Measurements from ENCODE around the gene CFAP65. TPM values are rescaled to one million over a fixed set of nuclear protein-coding genes. Genes with fewer than 3 reads are reported as not detected.

CFAP65 gene
- total and polyA plus RNA-seq, 7 donors = under 0.01 to 0.10 (median under 0.01) TPM; not detected in 4

DNA sequence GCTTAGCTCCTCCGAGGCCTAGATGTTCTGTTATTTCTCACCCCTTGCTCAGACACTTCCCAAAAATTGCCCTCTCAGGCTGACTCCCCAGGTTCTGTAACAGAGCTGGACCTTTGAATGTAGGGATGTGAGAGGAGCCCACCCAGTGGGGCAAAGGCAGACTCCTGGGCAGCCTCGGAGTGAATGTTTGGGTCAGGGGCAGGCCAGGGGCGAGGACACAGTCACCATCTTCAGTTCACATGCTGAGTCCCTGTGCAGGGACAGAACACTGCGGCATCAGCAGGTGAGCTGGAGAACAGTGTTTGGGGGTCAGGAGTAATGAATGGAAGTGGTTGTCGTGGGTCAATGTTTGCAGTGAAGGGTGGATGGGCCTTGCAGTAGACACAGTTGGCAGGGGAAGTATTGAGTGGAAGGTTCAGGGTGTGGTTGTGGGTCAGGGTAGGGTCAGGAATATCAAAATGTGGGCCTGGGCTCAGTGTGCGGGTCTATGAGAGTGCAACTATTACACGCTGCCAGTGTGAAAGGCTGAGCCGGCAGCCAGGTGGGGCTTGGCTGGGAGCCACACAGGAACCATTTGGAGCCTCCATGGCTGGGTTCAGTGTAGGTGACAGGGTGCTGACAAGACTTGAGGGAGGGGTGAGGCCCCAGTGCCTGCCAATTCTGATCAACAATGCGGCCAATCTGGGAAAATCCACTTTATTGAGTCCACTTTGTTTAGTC is 15.0 kb upstream of the CFAP65 start:
- Histone ChIP-seq H3K9me3 (no peaks in the 10 kb centered on the region), H3K27me3 (peaks cover 45 to 72% (median 54%) of the 10 kb centered on the region in 3 donors), H3K27ac (no peak overlapping the region), H3K4me3 (no peak overlapping the region), H3K4me1 (peaks cover 3 to 43% (median 41%) of the 10 kb centered on the region in 4 donors), H3K36me3 (no peaks in the 10 kb centered on the region)
- no peak for DNase-seq
- intact Hi-C loops (cut with DNase I) = loop anchor here (5.0 kb wide), 1 partner anchor 241 kb away; no protein-coding TSS in a partner anchor
- WGBS, 2 donors = 53 to 69% methylated on average over 9 of the region's 9 CpGs
- TF ChIP-seq EP300 (IDR thresholded peaks at IDR 0.05) (no peak), POLR2AphosphoS5 (IDR thresholded peaks at IDR 0.05) (no peak), POLR2A (IDR thresholded peaks at IDR 0.05) (no peak)
- TF ChIP-seq, protein P1, sequence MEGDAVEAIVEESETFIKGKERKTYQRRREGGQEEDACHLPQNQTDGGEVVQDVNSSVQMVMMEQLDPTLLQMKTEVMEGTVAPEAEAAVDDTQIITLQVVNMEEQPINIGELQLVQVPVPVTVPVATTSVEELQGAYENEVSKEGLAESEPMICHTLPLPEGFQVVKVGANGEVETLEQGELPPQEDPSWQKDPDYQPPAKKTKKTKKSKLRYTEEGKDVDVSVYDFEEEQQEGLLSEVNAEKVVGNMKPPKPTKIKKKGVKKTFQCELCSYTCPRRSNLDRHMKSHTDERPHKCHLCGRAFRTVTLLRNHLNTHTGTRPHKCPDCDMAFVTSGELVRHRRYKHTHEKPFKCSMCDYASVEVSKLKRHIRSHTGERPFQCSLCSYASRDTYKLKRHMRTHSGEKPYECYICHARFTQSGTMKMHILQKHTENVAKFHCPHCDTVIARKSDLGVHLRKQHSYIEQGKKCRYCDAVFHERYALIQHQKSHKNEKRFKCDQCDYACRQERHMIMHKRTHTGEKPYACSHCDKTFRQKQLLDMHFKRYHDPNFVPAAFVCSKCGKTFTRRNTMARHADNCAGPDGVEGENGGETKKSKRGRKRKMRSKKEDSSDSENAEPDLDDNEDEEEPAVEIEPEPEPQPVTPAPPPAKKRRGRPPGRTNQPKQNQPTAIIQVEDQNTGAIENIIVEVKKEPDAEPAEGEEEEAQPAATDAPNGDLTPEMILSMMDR (IDR thresholded peaks at IDR 0.05) = no peak

DNA sequence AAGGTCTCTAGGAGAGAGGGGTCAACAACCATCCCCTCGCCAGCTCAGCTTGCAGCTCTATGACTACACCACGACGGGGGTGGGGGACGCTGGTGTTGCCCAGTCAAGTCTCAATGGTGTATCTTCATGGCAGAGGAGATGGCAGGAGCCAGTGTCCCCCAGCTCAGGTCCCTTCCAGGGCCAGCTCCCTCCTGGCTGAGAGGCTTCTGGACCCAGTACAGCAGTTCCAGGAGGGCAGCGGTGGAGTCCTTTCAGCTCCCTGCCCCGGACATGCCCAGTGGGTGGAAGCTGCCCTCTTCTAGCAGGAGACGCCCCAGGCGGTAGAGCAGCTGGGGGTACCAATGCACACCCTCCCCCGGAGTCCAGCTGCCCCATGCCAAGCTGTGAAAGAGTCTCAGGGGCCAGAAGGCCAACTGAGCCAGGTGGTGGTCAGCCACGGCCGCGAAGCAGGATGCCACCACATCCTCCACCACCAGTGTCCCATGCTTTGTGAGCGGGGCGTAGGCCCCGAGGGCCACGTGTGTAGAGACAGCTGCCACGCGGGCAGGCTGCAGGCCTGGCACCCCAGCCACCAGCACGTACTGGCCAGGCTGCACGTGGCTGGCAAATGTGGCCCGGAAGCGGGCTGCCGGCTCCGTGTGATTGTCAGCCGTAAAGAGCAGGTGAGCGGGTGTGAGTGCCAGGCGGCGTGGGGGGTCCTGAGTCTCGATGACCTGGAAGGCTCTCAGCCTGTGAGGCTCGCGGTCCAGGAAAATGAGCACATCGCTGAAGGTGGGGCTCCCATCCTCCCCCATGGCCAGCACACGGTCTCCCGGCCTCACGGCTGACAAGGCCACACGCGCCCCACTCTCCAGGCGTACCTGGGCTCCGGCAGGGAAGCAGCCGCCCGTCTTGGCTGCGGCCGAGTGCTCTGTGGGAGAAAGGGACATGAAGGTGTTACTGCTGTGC is 13.9 kb upstream of the CFAP65 start:
- WGBS, 2 donors = 84 to 87% methylated on average over 43 of the region's 43 CpGs
- Histone ChIP-seq H3K4me1 (peaks cover 3 to 33% (median 31%) of the 10 kb centered on the region in 4 donors), H3K9me3 (no peaks in the 10 kb centered on the region), H3K4me3 (no peak overlapping the region), H3K27ac (no peak overlapping the region), H3K27me3 (peaks cover 36 to 69% (median 45%) of the 10 kb centered on the region in 3 donors), H3K36me3 (no peaks in the 10 kb centered on the region)
- TF ChIP-seq EP300 (IDR thresholded peaks at IDR 0.05) = no peak
- TF ChIP-seq, protein P1 (IDR thresholded peaks at IDR 0.05) = no peak
- no peak for TF ChIP-seq POLR2A (IDR thresholded peaks at IDR 0.05)
- TF ChIP-seq POLR2AphosphoS5 (IDR thresholded peaks at IDR 0.05) = no peak
- intact Hi-C loops (cut with DNase I) = loop anchor here (5.0 kb wide), 1 partner anchor 242 kb away; no protein-coding TSS in a partner anchor
- DNase-seq = no peak

DNA sequence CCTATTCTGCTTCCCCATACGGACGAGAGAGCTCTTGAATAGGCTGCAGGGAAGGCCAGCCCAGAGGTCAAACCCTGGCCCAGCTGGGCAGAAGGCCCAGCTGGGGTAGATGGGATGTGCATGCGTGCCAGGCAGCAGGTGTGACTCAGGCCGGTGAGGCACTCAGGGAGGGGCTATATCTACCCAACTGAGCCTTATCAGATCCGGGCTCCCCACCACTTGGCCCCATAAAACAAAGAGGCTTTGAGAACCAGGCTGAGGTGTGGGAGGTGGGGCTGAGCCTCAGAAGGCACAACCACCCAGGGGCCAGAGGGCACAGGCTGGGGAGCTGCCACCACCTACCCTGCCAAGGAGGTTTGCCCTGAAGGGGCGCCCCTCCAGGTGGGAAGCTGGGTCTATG is 8.0 kb upstream of the CFAP65 start:
- DNase-seq = no peak
- intact Hi-C loops (cut with DNase I) = no loop called here
- Histone ChIP-seq H3K27ac (no peak overlapping the region), H3K27me3 (peaks cover 0 to 43% (median 22%) of the 10 kb centered on the region in 3 donors), H3K4me3 (no peak overlapping the region), H3K4me1 (no peaks in the 10 kb centered on the region), H3K36me3 (no peaks in the 10 kb centered on the region), H3K9me3 (no peaks in the 10 kb centered on the region)
- 22 to 60% methylated on average over 6 of the region's 6 CpGs for WGBS, 2 donors
- TF ChIP-seq POLR2AphosphoS5 (IDR thresholded peaks at IDR 0.05) (no peak), EP300 (IDR thresholded peaks at IDR 0.05) (no peak), POLR2A (IDR thresholded peaks at IDR 0.05) (no peak)
- TF ChIP-seq, protein P1 (IDR thresholded peaks at IDR 0.05) = no peak

DNA sequence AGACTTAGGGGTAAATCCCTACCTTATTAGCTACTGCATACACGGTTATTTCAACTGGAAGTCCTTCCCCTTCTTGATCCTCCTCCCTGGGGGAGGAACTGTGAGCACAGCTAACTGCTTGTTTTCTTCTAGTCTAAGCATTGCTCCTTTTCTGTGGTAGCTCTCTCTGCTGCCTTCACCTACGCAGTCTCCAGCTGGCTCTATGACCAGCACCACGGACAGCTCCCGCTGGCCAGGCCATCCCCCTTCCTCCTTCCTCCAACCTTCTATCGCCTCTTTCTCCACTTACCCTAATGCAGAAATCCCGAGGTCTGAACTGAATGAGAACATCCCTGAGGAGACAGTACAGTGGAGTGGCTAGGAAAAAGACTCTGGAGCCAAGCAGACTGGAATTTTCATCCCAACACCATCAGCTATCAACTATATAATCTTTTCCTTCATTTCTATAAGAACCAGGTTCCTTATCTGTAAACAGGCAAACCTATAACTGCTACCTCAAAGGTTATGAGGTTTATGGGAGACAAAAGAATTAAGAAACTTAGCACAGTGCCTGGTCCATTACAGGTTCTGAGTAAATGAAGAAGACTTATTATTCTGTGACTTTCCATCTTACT is 4.7 kb upstream of the CFAP65 start:
- no peaks in the 10 kb centered on the region for H3K9me3 ChIP-seq
- DNase-seq = no peak
- no peaks in the 10 kb centered on the region for H3K36me3 ChIP-seq
- TF ChIP-seq POLR2A (IDR thresholded peaks at IDR 0.05) (no peak), EP300 (IDR thresholded peaks at IDR 0.05) (no peak), POLR2AphosphoS5 (IDR thresholded peaks at IDR 0.05) (no peak)
- TF ChIP-seq, protein P1 (IDR thresholded peaks at IDR 0.05) = no peak
- H3K4me1 ChIP-seq = peaks cover 0 to 7% (median 0%) of the 10 kb centered on the region in 4 donors
- H3K27ac ChIP-seq = no peak overlapping the region
- WGBS, 2 donors = 5 to 6% methylated on average over 6 of the region's 6 CpGs
- peaks cover 12 to 70% (median 45%) of the 10 kb centered on the region in 3 donors for H3K27me3 ChIP-seq
- H3K4me3 ChIP-seq = no peak overlapping the region
- intact Hi-C loops (cut with DNase I) = no loop called here
